SK-N-SH (cell line): ENCODE measurements around the gene KCNMB1.

Experiments
- CTCF ChIP-seq: fragments of 200-600 bp; sonication (generic); IDR thresholded peaks from 2 replicates; pipeline ENCODE4 v1.6.1; 2017; ENCODE audit warnings: antibody characterized with exemption, mild to moderate bottlenecking, moderate library complexity
- EP300 ChIP-seq, 2 experiments: IDR thresholded peaks; 2 replicates each; pipeline versions ENCODE4 v1.4.0 to v1.6.1; 2012; ENCODE audit warnings: borderline replicate concordance in 1 of 2, low read depth in 1 of 2, low read length in 1 of 2
- EZH2phosphoT487 ChIP-seq: fragments of 200-600 bp; sonication (generic); IDR thresholded peaks from 2 replicates; pipeline ENCODE4 v1.6.1; 2017; ENCODE audit warnings: low read depth, mixed run types, mild to moderate bottlenecking, antibody characterized with exemption, moderate library complexity, borderline replicate concordance
- RFX5 ChIP-seq: IDR thresholded peaks from 2 replicates; pipeline ENCODE4 v1.6.1; 2012; ENCODE audit warnings: mild to moderate bottlenecking, improper control_type of control experiment, low read length
- SIN3A ChIP-seq: IDR thresholded peaks from 2 replicates; pipeline ENCODE4 v1.6.1; 2012; ENCODE audit warnings: low read depth, mild to moderate bottlenecking, low read length, moderate library complexity, borderline replicate concordance

GRCh38 chr5:170432669-170433068 lies 43.5 kb upstream of the KCNMB1 start:
- TF ChIP-seq CTCF, result no peak
- no peak for TF ChIP-seq SIN3A
- TF ChIP-seq EZH2phosphoT487, result no peak
- no peak for TF ChIP-seq EP300 (IDR thresholded peaks at IDR 0.05; ENCODE audit: borderline replicate concordance in 1 of 2, low read depth in 1 of 2, low read length in 1 of 2)
- no peak for TF ChIP-seq RFX5
